Caco-2 (cell line): ENCODE results near the gene MBD3. TPM values are rescaled to one million over a fixed set of nuclear protein-coding genes. Genes with fewer than 3 reads are reported as not detected.

Source experiments
- BruUV-seq: library from RNA; stranded (reverse); fragments of 400-500 nt; replicated peaks from 2 replicates; lab custom pipeline; 2021; lab: Mats Ljungman, UMichigan
- CTCF ChIA-PET: fragments of 300-600 bp; sonication (Branson Sonifier 250); formaldehyde crosslinking; loops from one replicate; lab custom pipeline; 2022; ENCODE audit warnings: antibody characterized with exemption; lab: Charles Lee
- POLR2A ChIA-PET: fragments of 300-600 bp; sonication (Branson Sonifier 250); formaldehyde crosslinking; loops from one replicate; lab custom pipeline; 2022; ENCODE audit warnings: antibody characterized with exemption; lab: Charles Lee
- DNase-seq, 2 experiments: peaks; one replicate each; pipeline versions ENCODE4 v3.0.0 to v3.0.0-alpha.2; 2020 to 2022
- H3K27me3 ChIP-seq: replicated peaks from 2 replicates; pipeline ENCODE4 v1.6.0; 2011; ENCODE audit warnings: low read length; ENCODE audit not compliant: control insufficient read depth, insufficient read depth
- H3K36me3 ChIP-seq: 2 replicates; pipeline ENCODE4 v1.5.1; 2011; ENCODE audit warnings: low read length; ENCODE audit not compliant: control insufficient read depth, insufficient read depth
- H3K4me1 ChIP-seq: fragments of 250-450 bp; sonication (Bioruptor Pico); 2 replicates; pipeline ENCODE4 v1.5.1; 2020; ENCODE audit warnings: mild to moderate bottlenecking
- H3K4me3 ChIP-seq: 2 replicates; pipeline ENCODE4 v1.5.1; 2011; ENCODE audit warnings: low read depth, mild to moderate bottlenecking, control low read depth, low read length
- H3K9me3 ChIP-seq: fragments of 250-450 bp; sonication (Bioruptor Pico); 2 replicates; pipeline ENCODE4 v1.5.1; 2020; ENCODE audit warnings: mild to moderate bottlenecking, moderate library complexity
- H3K27ac Mint-ChIP-seq: one replicate; pipeline ENCODE4 v1.8.0; 2022; ENCODE audit warnings: mixed read lengths; ENCODE audit not compliant: unreplicated experiment
- H3K27me3 Mint-ChIP-seq: one replicate; pipeline ENCODE4 v1.8.0; 2022; ENCODE audit warnings: mixed read lengths; ENCODE audit not compliant: insufficient read depth, unreplicated experiment
- H3K36me3 Mint-ChIP-seq: one replicate; pipeline ENCODE4 v1.8.0; 2022; ENCODE audit warnings: mild to moderate bottlenecking, mixed read lengths; ENCODE audit not compliant: insufficient read depth, unreplicated experiment
- H3K4me1 Mint-ChIP-seq: one replicate; pipeline ENCODE4 v1.8.0; 2022; ENCODE audit warnings: low read depth, mixed read lengths; ENCODE audit not compliant: unreplicated experiment
- H3K4me3 Mint-ChIP-seq: one replicate; pipeline ENCODE4 v1.8.0; 2022; ENCODE audit warnings: mild to moderate bottlenecking, moderate library complexity, mixed read lengths; ENCODE audit not compliant: unreplicated experiment
- H3K9me3 Mint-ChIP-seq: one replicate; pipeline ENCODE4 v1.8.0; 2022; ENCODE audit warnings: mixed read lengths; ENCODE audit not compliant: unreplicated experiment
- intact Hi-C: fragments of 100-400 bp; cut with micrococcal nuclease; formaldehyde crosslinking; loops from one replicate; pipeline ENCODE4 v1.10.0; 2022; ENCODE audit not compliant: unreplicated experiment
- total RNA-seq: library from RNA; stranded (reverse); gene quantifications from 2 replicates; pipeline ENCODE4 v1.2.3, GENCODE V29; 2022
- TF ChIP-seq, protein P1 (sequence below), 2 experiments: fragments of 200-600 bp in 1 of 2; IDR thresholded peaks; 1 replicate in 1 of 2; 2 replicates in 1 of 2; pipeline versions ENCODE4 v1.5.1 to v1.8.0; 2011 to 2022; ENCODE audit warnings: antibody characterized with exemption in 1 of 2, control low read depth in 1 of 2, inconsistent platforms in 1 of 2, low read depth in 1 of 2, low read length in 1 of 2, mild to moderate bottlenecking in 1 of 2, moderate library complexity in 1 of 2; ENCODE audit not compliant: insufficient read depth in 1 of 2, severe bottlenecking in 1 of 2, unreplicated experiment in 1 of 2

The MBD3 gene
- total RNA-seq, 1 experiment from 2014 or later: 89.3 TPM

- Histone ChIP-seq H3K4me1 (no peaks in the 10 kb centered on the region), H3K36me3 (no peaks in the 10 kb centered on the region), H3K4me3 (no peak overlapping the region), H3K27me3 (peaks cover 3% of the 10 kb centered on the region), H3K9me3 (no peaks in the 10 kb centered on the region)
- no peak for DNase-seq
- no peaks in the 10 kb centered on the region for H3K9me3 Mint-ChIP-seq
- intact Hi-C loops: no loop called here
- no peak overlapping the region for H3K4me3 Mint-ChIP-seq
- H3K4me1 Mint-ChIP-seq: no peaks in the 10 kb centered on the region
- ChIA-PET CTCF (no interaction called here), POLR2A (no interaction called here)
- H3K36me3 Mint-ChIP-seq: peaks cover 6% of the 10 kb centered on the region
- no TSS peak for BruUV-seq
- TF ChIP-seq, protein P1, sequence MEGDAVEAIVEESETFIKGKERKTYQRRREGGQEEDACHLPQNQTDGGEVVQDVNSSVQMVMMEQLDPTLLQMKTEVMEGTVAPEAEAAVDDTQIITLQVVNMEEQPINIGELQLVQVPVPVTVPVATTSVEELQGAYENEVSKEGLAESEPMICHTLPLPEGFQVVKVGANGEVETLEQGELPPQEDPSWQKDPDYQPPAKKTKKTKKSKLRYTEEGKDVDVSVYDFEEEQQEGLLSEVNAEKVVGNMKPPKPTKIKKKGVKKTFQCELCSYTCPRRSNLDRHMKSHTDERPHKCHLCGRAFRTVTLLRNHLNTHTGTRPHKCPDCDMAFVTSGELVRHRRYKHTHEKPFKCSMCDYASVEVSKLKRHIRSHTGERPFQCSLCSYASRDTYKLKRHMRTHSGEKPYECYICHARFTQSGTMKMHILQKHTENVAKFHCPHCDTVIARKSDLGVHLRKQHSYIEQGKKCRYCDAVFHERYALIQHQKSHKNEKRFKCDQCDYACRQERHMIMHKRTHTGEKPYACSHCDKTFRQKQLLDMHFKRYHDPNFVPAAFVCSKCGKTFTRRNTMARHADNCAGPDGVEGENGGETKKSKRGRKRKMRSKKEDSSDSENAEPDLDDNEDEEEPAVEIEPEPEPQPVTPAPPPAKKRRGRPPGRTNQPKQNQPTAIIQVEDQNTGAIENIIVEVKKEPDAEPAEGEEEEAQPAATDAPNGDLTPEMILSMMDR (IDR thresholded peaks at IDR 0.05; ENCODE audit: insufficient read depth in 1 of 2, low read depth in 1 of 2, low read length in 1 of 2, severe bottlenecking in 1 of 2, unreplicated experiment in 1 of 2): no peak
- H3K27me3 Mint-ChIP-seq: peaks cover 14% of the 10 kb centered on the region
- no peak overlapping the region for H3K27ac Mint-ChIP-seq
Observed at GRCh38 chr19:1524972-1525325, 67.7 kb downstream of the MBD3 start.

- TF ChIP-seq, protein P1 (IDR thresholded peaks at IDR 0.05; ENCODE audit: insufficient read depth in 1 of 2, low read depth in 1 of 2, low read length in 1 of 2, severe bottlenecking in 1 of 2, unreplicated experiment in 1 of 2): no peak
- Mint-ChIP-seq H3K4me3 (no peak overlapping the region), H3K27ac (no peak overlapping the region), H3K36me3 (peaks cover 6% of the 10 kb centered on the region), H3K9me3 (no peaks in the 10 kb centered on the region), H3K27me3 (peaks cover 14% of the 10 kb centered on the region), H3K4me1 (no peaks in the 10 kb centered on the region)
- Histone ChIP-seq H3K4me3 (no peak overlapping the region), H3K36me3 (no peaks in the 10 kb centered on the region), H3K4me1 (no peaks in the 10 kb centered on the region), H3K27me3 (peaks cover 3% of the 10 kb centered on the region), H3K9me3 (no peaks in the 10 kb centered on the region)
- no peak for DNase-seq
- no TSS peak for BruUV-seq
- CTCF ChIA-PET: no interaction called here
- intact Hi-C loops: no loop called here
- POLR2A ChIA-PET: no interaction called here
Observed at GRCh38 chr19:1524287-1524971, 68.2 kb downstream of the MBD3 start.

Other genes starting within 250 kb of the MBD3 start
- 111 and 114 TPM in 2 replicates for gene NDUFS7, start 209.0 kb downstream of the MBD3 start, total RNA-seq
- 67.3 and 75.7 TPM in 2 replicates for gene GAMT, start 191.3 kb downstream of the MBD3 start, total RNA-seq
- 165 and 180 TPM in 2 replicates for gene DAZAP1, start 185.3 kb downstream of the MBD3 start, total RNA-seq
- 1,192 and 1,341 TPM in 2 replicates for gene RPS15, start 154.5 kb downstream of the MBD3 start, total RNA-seq
- 9.5 and 11.3 TPM in 2 replicates for gene APC2, start 142.7 kb downstream of the MBD3 start, total RNA-seq
- gene C19orf25, start 113.7 kb downstream of the MBD3 start, total RNA-seq: 41.9 and 45.4 TPM in 2 replicates
- 6.4 and 9.8 TPM in 2 replicates for gene PCSK4, start 102.5 kb downstream of the MBD3 start, total RNA-seq
- 50.2 and 61.5 TPM in 2 replicates for gene REEP6, start 101.7 kb downstream of the MBD3 start, total RNA-seq
- gene ADAMTSL5, start 79.8 kb downstream of the MBD3 start, total RNA-seq: 23.9 and 26.2 TPM in 2 replicates
- gene PLK5, start 68.8 kb downstream of the MBD3 start, total RNA-seq: 0.19 TPM in 1 of 2 replicates, not detected in the other
- gene MEX3D, start 24.5 kb downstream of the MBD3 start, total RNA-seq: 50.6 and 52.1 TPM in 2 replicates
- 222 and 238 TPM in 2 replicates for gene UQCR11, start 12.6 kb upstream of the MBD3 start, total RNA-seq
- 147 and 162 TPM in 2 replicates for gene TCF3, start 59.8 kb upstream of the MBD3 start, total RNA-seq
- gene ONECUT3, start 160.6 kb upstream of the MBD3 start, total RNA-seq: not detected in 2 replicates
- 0.28 and 0.45 TPM in 2 replicates for gene ATP8B3, start 219.4 kb upstream of the MBD3 start, total RNA-seq